DND-41 (cell line): ENCODE measurements around the gene STK32B.

ENCODE experiments used
- EZH2 ChIP-seq: IDR thresholded peaks from 3 replicates; pipeline ENCODE4 v1.6.1; 2012; ENCODE audit warnings: borderline replicate concordance, low read depth, mild to moderate bottlenecking, moderate library complexity, low read length, inconsistent platforms; ENCODE audit not compliant: severe bottlenecking
- TF ChIP-seq, protein P1 (sequence below): IDR thresholded peaks from 2 replicates; pipeline ENCODE4 v1.5.1; 2012; ENCODE audit warnings: borderline replicate concordance, low read length, moderate library complexity, mild to moderate bottlenecking; ENCODE audit not compliant: poor library complexity, severe bottlenecking; ENCODE audit errors: extremely low read depth

DNA sequence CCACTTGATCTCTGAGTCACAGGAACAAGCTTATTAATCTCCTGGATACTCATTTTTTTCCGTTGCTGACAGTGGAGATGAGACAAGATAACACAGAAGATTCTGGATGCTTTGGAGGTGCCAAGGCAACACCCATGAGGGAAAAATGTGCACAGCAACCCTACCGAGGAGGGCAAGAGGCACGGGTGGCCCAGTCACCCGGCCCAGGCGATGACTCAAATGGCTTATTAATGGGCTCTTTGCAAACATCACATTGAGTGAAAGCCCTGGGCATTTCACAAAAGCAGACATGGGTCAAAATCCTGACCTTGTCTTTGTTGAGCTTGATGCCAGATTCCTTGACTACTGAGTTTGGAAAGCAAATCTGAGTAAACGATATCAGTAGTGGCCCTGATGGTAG lies 315.1 kb downstream of the STK32B start:
- TF ChIP-seq, protein P1, sequence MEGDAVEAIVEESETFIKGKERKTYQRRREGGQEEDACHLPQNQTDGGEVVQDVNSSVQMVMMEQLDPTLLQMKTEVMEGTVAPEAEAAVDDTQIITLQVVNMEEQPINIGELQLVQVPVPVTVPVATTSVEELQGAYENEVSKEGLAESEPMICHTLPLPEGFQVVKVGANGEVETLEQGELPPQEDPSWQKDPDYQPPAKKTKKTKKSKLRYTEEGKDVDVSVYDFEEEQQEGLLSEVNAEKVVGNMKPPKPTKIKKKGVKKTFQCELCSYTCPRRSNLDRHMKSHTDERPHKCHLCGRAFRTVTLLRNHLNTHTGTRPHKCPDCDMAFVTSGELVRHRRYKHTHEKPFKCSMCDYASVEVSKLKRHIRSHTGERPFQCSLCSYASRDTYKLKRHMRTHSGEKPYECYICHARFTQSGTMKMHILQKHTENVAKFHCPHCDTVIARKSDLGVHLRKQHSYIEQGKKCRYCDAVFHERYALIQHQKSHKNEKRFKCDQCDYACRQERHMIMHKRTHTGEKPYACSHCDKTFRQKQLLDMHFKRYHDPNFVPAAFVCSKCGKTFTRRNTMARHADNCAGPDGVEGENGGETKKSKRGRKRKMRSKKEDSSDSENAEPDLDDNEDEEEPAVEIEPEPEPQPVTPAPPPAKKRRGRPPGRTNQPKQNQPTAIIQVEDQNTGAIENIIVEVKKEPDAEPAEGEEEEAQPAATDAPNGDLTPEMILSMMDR: no peak
- TF ChIP-seq EZH2: no peak
